ENCODE data around the gene ORAI3. TPM values are rescaled to one million over a fixed set of nuclear protein-coding genes. Genes with fewer than 3 reads are reported as not detected.
A peak's percentile ranks its signal among the peaks of the same experiment; 100 is the strongest.

Gene ORAI3
- polyA plus RNA-seq, 1 experiment = 37.1 TPM

DNA sequence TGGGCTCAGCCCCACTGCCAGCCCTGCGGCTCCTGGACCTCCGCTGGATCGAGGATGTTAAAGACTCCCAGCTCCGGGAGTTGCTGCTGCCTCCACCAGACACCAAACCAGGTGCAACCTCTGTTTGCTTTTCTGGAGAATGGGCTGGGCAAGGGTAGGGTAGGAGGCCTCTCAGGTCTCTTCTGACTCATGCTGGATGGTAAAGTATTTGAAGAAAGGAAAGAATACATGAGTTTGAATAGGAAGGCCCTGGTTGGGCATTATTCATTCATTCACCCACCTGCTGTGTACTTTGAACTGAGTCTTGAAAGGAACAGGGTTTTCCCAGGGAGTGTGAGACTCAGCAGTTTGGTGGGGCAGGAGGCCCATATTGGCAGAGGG, 6.5 kb upstream of the ORAI3 start:
- H3K36me3 ChIP-seq (ENCODE audit: control insufficient read depth, insufficient read depth, low read length) = peaks cover 24% of the 10 kb centered on the region
- TF ChIP-seq CTCF (IDR thresholded peaks at IDR 0.05; ENCODE audit: insufficient read depth, low read depth, low read length) = no peak
- POLR2A ChIA-PET = no interaction called here

DNA sequence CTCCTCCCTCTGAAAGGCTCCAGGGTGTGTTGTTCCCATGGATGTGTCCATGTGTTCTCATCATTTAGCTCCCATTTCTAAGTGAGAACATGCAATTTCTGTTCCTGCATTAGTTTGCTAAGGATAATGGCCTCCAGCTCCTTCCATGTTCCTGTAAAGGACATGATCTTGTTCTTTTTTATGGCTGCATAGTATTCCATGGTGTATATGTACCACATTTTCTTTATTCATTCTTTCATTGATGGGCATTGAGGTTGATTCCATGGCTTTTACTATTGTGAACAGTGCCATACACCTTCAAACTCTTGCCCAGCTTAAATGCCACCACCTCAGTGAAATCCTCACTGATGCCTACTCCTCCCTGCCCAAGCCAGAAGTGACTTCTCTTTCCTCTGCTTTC, 4.5 kb upstream of the ORAI3 start:
- DNase-seq (ENCODE audit: low read depth) = no peak
- Histone ChIP-seq H3K36me3 (ENCODE audit: control insufficient read depth, insufficient read depth, low read length) (peaks cover 23% of the 10 kb centered on the region), H3K4me3 (ENCODE audit: low read depth, low read length) (no peak overlapping the region), H3K27me3 (ENCODE audit: control insufficient read depth, insufficient read depth, low read length) (no peaks in the 10 kb centered on the region)
- no peak for TF ChIP-seq CTCF (IDR thresholded peaks at IDR 0.05; ENCODE audit: insufficient read depth, low read depth, low read length)
- ChIA-PET CTCF (interaction anchor here (7.1 kb wide), 1 partner anchor 9 kb away, joined by 30 read pairs; no protein-coding TSS in a partner anchor), POLR2A (no interaction called here)

More for the DNA sequence above, 6.5 kb upstream of the ORAI3 start:
- no peaks in the 10 kb centered on the region for H3K27me3 ChIP-seq (ENCODE audit: control insufficient read depth, insufficient read depth, low read length)
- H3K4me3 ChIP-seq (ENCODE audit: low read depth, low read length) = no peak overlapping the region
- CTCF ChIA-PET = interaction anchor here (0.9 to 7.1 kb wide), 17 partner anchors 8 to 500 kb away, joined by 3 to 40 read pairs (median 4); partner anchors contain the start of genes VKORC1 and ZNF843
- no peak for DNase-seq (ENCODE audit: low read depth)

DNA sequence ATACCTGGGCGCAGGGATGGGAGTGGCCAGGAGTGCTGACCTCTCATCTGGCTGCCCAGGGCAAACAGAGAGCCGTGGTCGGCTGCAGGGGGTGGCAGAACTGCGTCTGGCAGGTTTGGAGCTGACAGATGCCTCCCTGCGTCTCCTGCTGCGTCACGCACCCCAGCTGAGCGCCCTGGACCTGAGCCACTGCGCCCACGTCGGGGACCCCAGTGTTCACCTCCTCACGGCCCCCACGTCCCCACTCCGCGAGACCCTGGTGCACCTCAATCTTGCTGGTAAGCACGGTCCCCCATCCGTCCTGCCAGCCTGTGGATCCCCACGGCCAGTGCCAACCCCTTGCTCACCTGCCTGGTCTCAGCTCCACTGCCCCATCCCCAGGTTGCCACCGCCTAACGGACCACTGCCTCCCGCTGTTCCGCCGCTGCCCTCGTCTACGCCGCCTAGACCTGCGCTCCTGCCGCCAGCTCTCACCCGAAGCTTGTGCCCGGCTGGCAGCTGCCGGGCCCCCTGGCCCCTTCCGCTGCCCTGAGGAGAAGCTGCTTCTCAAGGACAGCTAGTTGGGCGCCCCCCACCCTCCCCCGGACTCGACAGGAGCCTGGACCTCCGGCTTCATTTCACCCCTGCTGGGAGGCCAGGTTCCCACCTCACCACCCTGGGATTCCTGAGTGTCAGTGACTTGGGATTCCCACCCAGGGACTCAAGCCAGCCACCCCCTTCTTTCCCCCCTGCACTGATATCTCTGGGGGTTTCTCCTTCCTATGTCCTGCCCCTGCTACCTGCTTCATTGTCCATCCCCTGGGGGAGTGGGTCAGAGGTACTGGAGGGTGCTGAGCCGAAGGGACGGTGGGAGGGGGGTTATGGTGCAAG, 2.0 kb upstream of the ORAI3 start:
- H3K4me3 ChIP-seq (ENCODE audit: low read depth, low read length) = no peak overlapping the region
- H3K27me3 ChIP-seq (ENCODE audit: control insufficient read depth, insufficient read depth, low read length) = no peaks in the 10 kb centered on the region
- CTCF ChIA-PET = interaction anchor here (1.1 kb wide), 1 partner anchor 108 kb away, joined by 4 read pairs; no protein-coding TSS in a partner anchor
- POLR2A ChIA-PET = no interaction called here
- DNase-seq (ENCODE audit: low read depth) = no peak
- peaks cover 19% of the 10 kb centered on the region for H3K36me3 ChIP-seq (ENCODE audit: control insufficient read depth, insufficient read depth, low read length)
- TF ChIP-seq CTCF (IDR thresholded peaks at IDR 0.05; ENCODE audit: insufficient read depth, low read depth, low read length) = no peak

GRCh38 chr16:30947541-30947858, 1.4 kb upstream of the ORAI3 start:
- Histone ChIP-seq H3K36me3 (ENCODE audit: control insufficient read depth, insufficient read depth, low read length) (peaks cover 15% of the 10 kb centered on the region), H3K4me3 (ENCODE audit: low read depth, low read length) (no peak overlapping the region), H3K27me3 (ENCODE audit: control insufficient read depth, insufficient read depth, low read length) (no peaks in the 10 kb centered on the region)
- ChIA-PET POLR2A (no interaction called here), CTCF (interaction anchor here (1.1 kb wide), 1 partner anchor 108 kb away, joined by 4 read pairs; no protein-coding TSS in a partner anchor)
- no peak for TF ChIP-seq CTCF (IDR thresholded peaks at IDR 0.05; ENCODE audit: insufficient read depth, low read depth, low read length)
- DNase-seq (ENCODE audit: low read depth) = no peak

DNA sequence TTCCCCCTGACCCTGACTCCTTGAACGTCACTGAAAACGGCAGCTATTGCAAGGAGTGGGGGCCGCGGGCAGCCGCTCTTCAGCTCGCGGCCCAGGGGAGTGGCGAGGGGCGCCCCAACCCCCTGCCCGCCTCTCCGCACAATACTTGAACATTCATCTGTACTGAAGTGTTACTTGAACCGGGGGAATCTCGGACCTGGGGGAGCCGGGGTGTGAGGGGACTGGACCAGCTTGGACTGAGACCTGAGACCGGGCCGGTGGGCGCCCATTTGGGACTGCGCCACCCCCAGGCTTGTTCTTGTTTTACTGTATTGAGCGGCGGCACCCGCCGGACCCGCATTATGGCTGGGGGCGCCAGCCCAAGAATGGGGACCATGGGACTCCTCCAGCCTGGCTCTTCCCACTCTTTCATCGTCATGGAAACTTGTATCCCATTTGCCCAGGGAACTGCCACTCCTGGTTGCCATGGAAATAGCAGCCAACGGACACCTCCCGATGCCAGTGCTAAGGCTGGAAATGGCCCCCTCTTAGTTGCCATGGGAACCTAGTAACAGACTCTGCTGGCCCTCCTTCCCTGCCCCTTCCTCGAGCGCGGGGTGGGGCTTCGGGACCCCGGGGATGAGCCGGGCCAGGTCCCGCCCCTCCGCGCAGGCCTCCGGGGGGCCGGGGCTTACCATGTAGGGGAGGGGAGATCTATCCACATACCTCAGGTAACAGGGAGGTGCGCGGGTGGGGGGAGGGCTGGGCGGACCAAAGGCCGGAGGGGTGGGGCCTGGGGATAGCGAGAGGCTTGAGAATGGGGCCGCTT, 805 bp upstream of the ORAI3 start:
- peak; percentile 87 for DNase-seq (ENCODE audit: low read depth)
- Histone ChIP-seq H3K27me3 (ENCODE audit: control insufficient read depth, insufficient read depth, low read length) (no peaks in the 10 kb centered on the region), H3K36me3 (ENCODE audit: control insufficient read depth, insufficient read depth, low read length) (peaks cover 12% of the 10 kb centered on the region), H3K4me3 (ENCODE audit: low read depth, low read length) (peak overlapping the region; percentile 90)
- ChIA-PET CTCF (interaction anchor here (1.1 kb wide), 1 partner anchor 109 kb away, joined by 4 read pairs; no protein-coding TSS in a partner anchor), POLR2A (no interaction called here)
- no peak for TF ChIP-seq CTCF (IDR thresholded peaks at IDR 0.05; ENCODE audit: insufficient read depth, low read depth, low read length)

All from BJ (cell line).